Tibial nerve (tissue), 3 donors: ENCODE measurements around the gene PLEKHA7.

ENCODE experiments used
- CTCF ChIP-seq, 5 experiments: fragments of 200-600 bp in 3 of 5; fragments of 450-650 bp in 2 of 5; sonication (generic) in 3 of 5; IDR thresholded peaks; one replicate each; pipeline ENCODE4 v1.5.1; 2016 to 2019; ENCODE audit warnings: antibody characterized with exemption in 5 of 5, mild to moderate bottlenecking in 3 of 5, moderate library complexity in 2 of 5
- POLR2A ChIP-seq, 2 donors: fragments of 450-650 bp; IDR thresholded peaks; one replicate each; pipeline ENCODE4 v1.6.1; 2017; ENCODE audit warnings: antibody characterized with exemption in 2 of 2, mild to moderate bottlenecking in 2 of 2, moderate library complexity in 2 of 2

DNA sequence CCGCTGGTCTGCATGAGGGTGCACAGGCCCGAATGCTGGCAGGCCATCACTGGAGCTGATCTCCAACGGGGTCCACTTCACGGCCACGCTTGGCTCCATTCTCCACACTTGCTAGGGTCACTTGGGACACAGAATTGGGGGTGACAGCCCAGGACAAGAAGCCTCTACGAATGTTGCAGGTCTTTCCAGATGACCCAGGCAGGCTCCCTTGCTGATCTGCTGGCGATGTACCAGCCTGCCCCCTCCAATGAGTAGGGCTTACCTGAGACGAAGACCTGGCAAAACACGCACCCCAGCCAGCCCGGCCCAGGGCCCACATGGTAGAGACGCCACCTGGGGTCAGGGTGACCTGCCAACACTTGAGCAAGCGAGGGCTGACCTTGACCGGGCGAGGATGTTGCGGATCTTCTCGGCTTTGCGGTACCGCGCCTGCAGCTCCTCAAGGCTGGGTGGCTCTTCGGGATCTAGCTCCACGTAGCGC lies 230.9 kb downstream of the PLEKHA7 start:
- TF ChIP-seq POLR2A (IDR thresholded peaks at IDR 0.05) (no peak), CTCF (IDR thresholded peaks at IDR 0.05) (no peak)
